ENCODE measurements around the gene SPATA45. TPM values are rescaled to one million over a fixed set of nuclear protein-coding genes. Genes with fewer than 3 reads are reported as not detected.

Gene SPATA45
- total and polyA plus RNA-seq, 2 of the 13 experiments (the other 11 are each of a cell fraction or from before 2014, with no cell fraction given): 0.17 to 0.64 TPM

- TF ChIP-seq PRDM10 (CRISPR knock-in tag; IDR thresholded peaks at IDR 0.05; ENCODE audit: low read depth) (no peak), ZKSCAN8 (CRISPR knock-in tag; IDR thresholded peaks at IDR 0.05; ENCODE audit: borderline replicate concordance) (0 out of 2 replicates have a peak, but pooled peaks have one; percentile 47), LCORL (IDR thresholded peaks at IDR 0.05) (no peak), LCORL (CRISPR knock-in tag; IDR thresholded peaks at IDR 0.05) (peak; percentile 47; the same call in 1 of the 2 replicates), ZKSCAN5 (CRISPR knock-in tag; IDR thresholded peaks at IDR 0.05) (no peak), ZNF460 (CRISPR knock-in tag; IDR thresholded peaks at IDR 0.05; ENCODE audit: borderline replicate concordance) (no peak), ZNF142 (CRISPR knock-in tag; IDR thresholded peaks at IDR 0.05) (no peak), ZNF234 (CRISPR knock-in tag; conservative IDR thresholded peaks at IDR 0.05) (no peak), NFIC (IDR thresholded peaks at IDR 0.05; ENCODE audit: low read length) (no peak), HINFP (CRISPR knock-in tag; IDR thresholded peaks at IDR 0.05; ENCODE audit: low read depth) (peak; percentile 60; the same call in 1 of the 2 replicates), SMYD3 (CRISPR knock-in tag; IDR thresholded peaks at IDR 0.05) (no peak), PAX8 (CRISPR knock-in tag; IDR thresholded peaks at IDR 0.05; ENCODE audit: borderline replicate concordance) (no peak), KLF6 (CRISPR knock-in tag; IDR thresholded peaks at IDR 0.05) (no peak; the same call in 1 of the 2 replicates), ZFP1 (CRISPR knock-in tag; IDR thresholded peaks at IDR 0.05) (peak; percentile 5; the same call in 1 of the 2 replicates), SRF (IDR thresholded peaks at IDR 0.05; ENCODE audit: low read depth, low read length) (no peak), ZNF768 (CRISPR knock-in tag; IDR thresholded peaks at IDR 0.05) (no peak), BATF2 (CRISPR knock-in tag; IDR thresholded peaks at IDR 0.05) (no peak), ZNF773 (CRISPR knock-in tag; IDR thresholded peaks at IDR 0.05; ENCODE audit: borderline replicate concordance) (no peak), HDAC2 (CRISPR knock-in tag; IDR thresholded peaks at IDR 0.05) (no peak; the same call in none of the 2 replicates), ZNF619 (CRISPR knock-in tag; IDR thresholded peaks at IDR 0.05) (no peak)
Observed at GRCh38 chr1:212857992-212858460, 10.6 kb upstream of the SPATA45 start, which contains the start of gene FLVCR1 (continued).

Data from HepG2 (cell line).